ENCODE data around the gene SPNS1. TPM values are rescaled to one million over a fixed set of nuclear protein-coding genes. Genes with fewer than 3 reads are reported as not detected.

SPNS1 gene
- total RNA-seq, 4 donors from 2014 or later: 24.2 to 34.6 (median 34.0) TPM

DNA sequence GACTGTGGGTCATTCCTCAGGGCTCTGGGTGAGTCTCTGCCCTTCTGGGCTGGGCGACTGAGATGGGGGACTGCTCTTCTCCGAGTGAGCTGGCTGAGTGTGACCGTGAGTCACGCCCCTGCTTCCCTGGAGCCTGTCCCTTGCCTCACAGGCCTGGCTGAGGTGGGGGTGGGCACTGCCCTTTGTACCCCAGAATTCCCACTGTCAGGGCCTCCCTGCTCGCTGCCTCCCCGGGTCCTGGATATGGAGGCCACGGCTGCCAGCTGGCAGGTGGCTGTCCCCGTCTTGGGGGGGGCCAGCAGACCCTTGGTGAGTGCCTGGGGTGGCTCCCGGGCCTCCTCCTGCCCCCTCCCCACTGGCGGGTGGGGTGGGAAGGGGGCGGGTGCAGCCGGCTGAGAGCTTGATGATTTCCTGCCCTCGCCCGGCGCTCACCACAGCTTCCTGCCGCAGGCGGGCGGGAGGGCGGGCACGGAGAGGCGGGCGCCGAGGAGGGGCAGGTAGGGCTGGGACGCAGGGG lies 10.1 kb downstream of the SPNS1 start, which contains the start of gene LAT:
Gene LAT (plus strand): TSS at position 434 of the 517 bp plus-strand sequence. CDS start 366 bp downstream, outside the sequence.
- intact Hi-C loops (cut with DNase I; ENCODE audit: low total_unique reads): no loop called here
- TF ChIP-seq, protein P1, sequence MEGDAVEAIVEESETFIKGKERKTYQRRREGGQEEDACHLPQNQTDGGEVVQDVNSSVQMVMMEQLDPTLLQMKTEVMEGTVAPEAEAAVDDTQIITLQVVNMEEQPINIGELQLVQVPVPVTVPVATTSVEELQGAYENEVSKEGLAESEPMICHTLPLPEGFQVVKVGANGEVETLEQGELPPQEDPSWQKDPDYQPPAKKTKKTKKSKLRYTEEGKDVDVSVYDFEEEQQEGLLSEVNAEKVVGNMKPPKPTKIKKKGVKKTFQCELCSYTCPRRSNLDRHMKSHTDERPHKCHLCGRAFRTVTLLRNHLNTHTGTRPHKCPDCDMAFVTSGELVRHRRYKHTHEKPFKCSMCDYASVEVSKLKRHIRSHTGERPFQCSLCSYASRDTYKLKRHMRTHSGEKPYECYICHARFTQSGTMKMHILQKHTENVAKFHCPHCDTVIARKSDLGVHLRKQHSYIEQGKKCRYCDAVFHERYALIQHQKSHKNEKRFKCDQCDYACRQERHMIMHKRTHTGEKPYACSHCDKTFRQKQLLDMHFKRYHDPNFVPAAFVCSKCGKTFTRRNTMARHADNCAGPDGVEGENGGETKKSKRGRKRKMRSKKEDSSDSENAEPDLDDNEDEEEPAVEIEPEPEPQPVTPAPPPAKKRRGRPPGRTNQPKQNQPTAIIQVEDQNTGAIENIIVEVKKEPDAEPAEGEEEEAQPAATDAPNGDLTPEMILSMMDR (IDR thresholded peaks at IDR 0.05): no peak
- no peak for TF ChIP-seq POLR2A (IDR thresholded peaks at IDR 0.05)
- WGBS, 2 donors: 72 to 82% methylated on average over 4 to 17 of the region's 24 CpGs
- no peak within 1 kb of the TSS for H3K4me3 ChIP-seq (ENCODE audit: low read depth, poor library complexity, severe bottlenecking)
- no peak for DNase-seq (ENCODE audit: low spot score in 2 of 2)

DNA sequence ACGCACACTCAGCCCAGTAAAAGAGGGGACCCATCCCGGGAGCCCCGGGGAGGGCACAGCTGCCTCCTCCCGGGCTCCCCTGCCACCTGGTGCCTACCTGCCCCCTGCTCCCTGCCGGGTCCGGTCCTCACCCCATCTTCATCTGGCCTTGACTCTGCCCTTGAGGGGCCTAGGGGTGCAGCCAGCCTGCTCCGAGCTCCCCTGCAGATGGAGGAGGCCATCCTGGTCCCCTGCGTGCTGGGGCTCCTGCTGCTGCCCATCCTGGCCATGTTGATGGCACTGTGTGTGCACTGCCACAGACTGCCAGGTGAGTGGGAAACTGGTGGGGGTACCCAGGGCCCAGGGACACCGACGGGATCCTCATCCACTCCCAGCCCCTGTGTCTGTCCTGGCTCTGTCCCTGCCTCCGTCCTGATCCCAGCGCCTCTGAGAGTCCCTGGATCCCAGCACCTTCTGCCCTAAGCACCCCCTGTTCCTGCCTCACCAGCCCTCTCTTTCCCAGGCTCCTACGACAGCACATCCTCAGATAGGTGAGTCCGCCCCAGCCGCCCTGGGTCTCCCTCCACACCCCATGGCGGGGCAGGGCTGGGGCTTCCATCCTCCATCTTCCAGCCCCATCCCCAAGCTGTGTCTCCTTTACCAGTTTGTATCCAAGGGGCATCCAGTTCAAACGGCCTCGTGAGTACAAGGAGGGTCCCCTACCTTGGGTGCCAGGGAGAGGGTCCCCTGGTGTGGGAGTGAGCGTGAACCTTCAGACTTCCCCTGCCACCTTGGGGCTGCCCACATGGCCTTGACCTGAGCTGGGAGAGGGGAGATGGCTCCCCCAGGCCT lies 10.8 kb downstream of the SPNS1 start:
- H3K4me3 ChIP-seq (ENCODE audit: low read depth, poor library complexity, severe bottlenecking): no peak overlapping the region
- TF ChIP-seq, protein P1 (IDR thresholded peaks at IDR 0.05): no peak
- no peak for TF ChIP-seq POLR2A (IDR thresholded peaks at IDR 0.05)
- intact Hi-C loops (cut with DNase I; ENCODE audit: low total_unique reads): no loop called here
- 73 to 80% methylated on average over 19 of the region's 19 CpGs for WGBS, 2 donors
- no peak for DNase-seq (ENCODE audit: low spot score in 2 of 2)

DNA sequence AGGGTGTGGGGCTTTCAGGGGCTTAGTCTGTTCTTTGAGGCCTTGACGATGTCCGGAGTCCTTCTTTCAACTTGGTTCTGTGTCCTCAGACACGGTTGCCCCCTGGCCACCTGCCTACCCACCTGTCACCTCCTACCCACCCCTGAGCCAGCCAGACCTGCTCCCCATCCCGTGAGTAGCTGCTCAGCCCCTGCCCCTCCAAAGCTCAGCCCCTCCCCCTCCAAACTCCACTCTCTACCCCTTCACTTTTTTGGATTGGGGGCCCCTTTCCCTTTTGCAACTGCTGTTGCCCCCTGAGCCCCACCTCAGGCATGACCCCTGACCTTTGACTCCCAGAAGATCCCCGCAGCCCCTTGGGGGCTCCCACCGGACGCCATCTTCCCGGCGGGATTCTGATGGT lies 11.5 kb downstream of the SPNS1 start:
- WGBS, 2 donors: 89 to 95% methylated on average over 9 of the region's 9 CpGs
- no peak overlapping the region for H3K4me3 ChIP-seq (ENCODE audit: low read depth, poor library complexity, severe bottlenecking)

DNA sequence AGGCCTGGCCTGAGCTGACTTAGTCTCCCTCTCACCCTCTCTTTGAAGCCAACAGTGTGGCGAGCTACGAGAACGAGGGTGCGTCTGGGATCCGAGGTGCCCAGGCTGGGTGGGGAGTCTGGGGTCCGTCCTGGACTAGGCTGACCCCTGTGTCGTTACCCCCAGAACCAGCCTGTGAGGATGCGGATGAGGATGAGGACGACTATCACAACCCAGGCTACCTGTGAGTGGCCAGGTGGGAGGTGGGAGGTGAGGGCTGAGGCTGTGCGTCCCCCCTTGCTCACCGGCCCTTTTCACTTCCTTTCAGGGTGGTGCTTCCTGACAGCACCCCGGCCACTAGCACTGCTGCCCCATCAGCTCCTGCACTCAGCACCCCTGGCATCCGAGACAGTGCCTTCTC lies 11.9 kb downstream of the SPNS1 start:
- H3K4me3 ChIP-seq (ENCODE audit: low read depth, poor library complexity, severe bottlenecking): no peak overlapping the region
- TF ChIP-seq POLR2A (IDR thresholded peaks at IDR 0.05): no peak
- TF ChIP-seq, protein P1 (IDR thresholded peaks at IDR 0.05): no peak
- WGBS, 2 donors: 79 to 96% methylated on average over 13 of the region's 13 CpGs
- no peak for DNase-seq (ENCODE audit: low spot score in 2 of 2)
- intact Hi-C loops (cut with DNase I; ENCODE audit: low total_unique reads): no loop called here

More for the DNA sequence above, 11.5 kb downstream of the SPNS1 start:
- intact Hi-C loops (cut with DNase I; ENCODE audit: low total_unique reads): no loop called here
- TF ChIP-seq POLR2A (IDR thresholded peaks at IDR 0.05): no peak
- DNase-seq (ENCODE audit: low spot score in 2 of 2): no peak

DNA sequence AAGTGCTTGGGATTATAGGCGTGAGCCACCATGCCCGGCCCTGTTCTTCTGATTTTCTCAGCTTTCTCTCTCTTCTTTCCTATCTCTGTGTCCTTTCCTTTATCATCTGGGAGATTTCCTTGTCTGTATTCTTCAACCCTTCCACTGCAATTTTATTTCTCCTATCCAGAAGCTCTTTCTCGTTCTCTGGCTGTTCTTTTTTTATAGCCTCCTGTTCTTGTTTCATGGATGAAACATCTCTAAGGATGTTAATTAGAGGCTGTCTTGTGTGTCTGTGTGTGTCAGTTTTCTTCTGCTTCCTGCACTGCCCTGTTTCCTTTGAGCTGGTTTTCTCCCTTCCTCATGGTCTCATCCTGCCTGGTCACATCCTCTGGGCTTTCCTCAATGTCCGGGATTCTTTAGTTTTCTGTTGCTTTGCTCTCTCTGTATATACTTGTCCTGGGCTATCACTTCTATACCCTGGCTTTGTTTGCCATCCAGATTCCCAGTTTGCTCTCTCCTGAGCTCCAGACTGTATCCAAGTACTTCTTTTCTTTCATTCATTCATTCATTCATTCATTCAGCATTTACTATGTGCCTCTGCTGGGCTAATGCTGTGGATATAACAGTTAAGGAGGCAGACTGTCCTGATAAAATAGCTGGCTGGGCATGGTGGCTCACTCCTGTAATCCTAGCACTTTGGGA lies 12.7 kb downstream of the SPNS1 start:
- no peak overlapping the region for H3K4me3 ChIP-seq (ENCODE audit: low read depth, poor library complexity, severe bottlenecking)
- DNase-seq (ENCODE audit: low spot score in 2 of 2): no peak
- TF ChIP-seq, protein P1 (IDR thresholded peaks at IDR 0.05): no peak
- no peak for TF ChIP-seq POLR2A (IDR thresholded peaks at IDR 0.05)
- intact Hi-C loops (cut with DNase I; ENCODE audit: low total_unique reads): no loop called here
- WGBS, 2 donors: 96 to 97% methylated on average over 4 of the region's 4 CpGs

DNA sequence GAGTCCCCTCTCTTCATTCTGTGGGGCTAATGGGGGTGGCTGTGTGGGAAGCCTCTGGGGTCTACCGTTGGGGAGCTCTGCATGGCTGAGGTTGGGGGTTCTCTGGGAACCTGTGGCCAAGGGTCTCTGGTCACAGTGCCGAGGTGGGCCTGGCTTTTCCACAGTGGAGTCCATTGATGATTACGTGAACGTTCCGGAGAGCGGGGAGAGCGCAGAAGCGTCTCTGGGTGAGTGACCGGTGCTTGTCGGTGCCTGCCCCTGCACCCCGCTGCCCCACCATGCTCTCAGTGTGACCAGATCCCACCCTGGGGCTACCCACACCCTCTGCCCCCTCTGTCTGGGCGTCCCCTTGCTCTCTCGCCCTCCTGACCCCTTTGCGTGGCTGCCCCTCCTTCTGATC lies 14.8 kb downstream of the SPNS1 start:
- TF ChIP-seq, protein P1 (IDR thresholded peaks at IDR 0.05): no peak
- no peak for TF ChIP-seq POLR2A (IDR thresholded peaks at IDR 0.05)
- 92 to 95% methylated on average over 14 of the region's 14 CpGs for WGBS, 2 donors
- intact Hi-C loops (cut with DNase I; ENCODE audit: low total_unique reads): no loop called here
- no peak overlapping the region for H3K4me3 ChIP-seq (ENCODE audit: low read depth, poor library complexity, severe bottlenecking)
- DNase-seq (ENCODE audit: low spot score in 2 of 2): no peak
